Stromal cell of bone marrow (primary cell): ENCODE measurements around the gene NKPD1.

ENCODE experiments used
- DNase-seq: peaks from one replicate; pipeline ENCODE4 v3.0.0-alpha.2; 2012; ENCODE audit warnings: low read depth

The NKPD1 gene, protein sequence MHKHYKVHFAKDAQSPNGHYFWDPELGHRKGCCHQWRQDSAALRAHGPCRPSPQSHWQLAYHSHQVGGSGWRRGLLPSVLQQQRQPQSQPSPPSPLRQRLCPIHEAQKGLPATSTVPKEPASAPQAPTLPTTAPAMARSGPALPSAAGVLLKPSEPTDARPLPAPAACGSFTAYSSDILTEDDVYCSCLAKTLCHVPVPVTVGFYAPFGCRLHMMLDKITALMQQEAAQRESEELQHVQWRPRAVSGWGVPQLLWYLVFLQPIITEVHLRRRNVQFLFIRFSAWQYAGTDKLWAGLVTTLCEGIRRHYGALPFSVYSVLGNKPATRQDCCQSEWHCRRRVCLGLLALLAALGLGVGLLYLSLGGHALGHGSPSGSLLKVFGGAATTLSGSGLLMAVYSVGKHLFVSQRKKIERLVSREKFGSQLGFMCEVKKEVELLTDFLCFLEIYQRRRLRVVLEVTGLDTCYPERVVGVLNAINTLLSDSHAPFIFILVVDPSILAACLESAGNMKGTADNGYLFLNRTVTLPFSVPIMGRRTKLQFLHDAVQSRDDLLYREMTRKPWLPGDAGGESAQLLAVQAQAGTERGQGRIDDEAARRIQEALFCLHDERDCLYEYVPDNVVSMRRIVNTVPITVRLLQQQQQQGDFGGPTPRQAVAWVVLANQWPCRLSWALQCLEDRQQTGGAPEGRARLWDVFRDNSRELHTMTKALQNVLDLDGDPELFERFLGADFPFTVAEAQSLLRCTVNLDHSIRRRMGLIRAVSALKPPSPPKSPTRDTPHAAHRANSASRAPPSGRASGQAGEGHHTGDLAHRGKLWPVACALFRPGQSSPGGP

GRCh38 chr19:45160870-45161737 is at the start of gene NKPD1:
NKPD1 (minus strand) TSS chr19:45160982; CDS start chr19:45160150, 832 bp downstream.
- no peak for DNase-seq

- DNase-seq, result no peak
Observed at GRCh38 chr19:45206328-45206727, 45.5 kb upstream of the NKPD1 start.

- no peak for DNase-seq
Observed at GRCh38 chr19:45205810-45206209, 45.0 kb upstream of the NKPD1 start.

- no peak for DNase-seq
Observed at GRCh38 chr19:45202637-45203036, 41.9 kb upstream of the NKPD1 start.

DNA sequence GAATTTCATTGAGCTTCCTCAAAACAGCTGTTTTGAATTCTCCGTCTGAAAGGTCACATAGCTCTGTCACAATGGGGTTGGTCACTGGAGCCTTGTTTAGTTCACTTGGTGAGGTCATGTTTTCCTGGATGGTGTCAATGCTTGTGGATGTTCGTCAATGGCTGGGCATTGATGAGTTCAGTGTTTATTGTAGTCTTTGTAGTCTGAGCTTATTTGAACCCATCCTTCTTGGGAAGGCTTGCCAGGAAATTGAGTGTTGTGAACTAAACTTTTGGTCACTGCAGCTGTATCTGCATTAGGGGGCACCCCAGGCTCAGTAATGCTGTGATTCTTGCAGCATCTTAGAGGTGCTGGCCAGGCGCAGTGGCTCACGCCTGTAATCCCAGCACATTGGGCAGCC is 39.8 kb upstream of the NKPD1 start:
- DNase-seq, result no peak

DNA sequence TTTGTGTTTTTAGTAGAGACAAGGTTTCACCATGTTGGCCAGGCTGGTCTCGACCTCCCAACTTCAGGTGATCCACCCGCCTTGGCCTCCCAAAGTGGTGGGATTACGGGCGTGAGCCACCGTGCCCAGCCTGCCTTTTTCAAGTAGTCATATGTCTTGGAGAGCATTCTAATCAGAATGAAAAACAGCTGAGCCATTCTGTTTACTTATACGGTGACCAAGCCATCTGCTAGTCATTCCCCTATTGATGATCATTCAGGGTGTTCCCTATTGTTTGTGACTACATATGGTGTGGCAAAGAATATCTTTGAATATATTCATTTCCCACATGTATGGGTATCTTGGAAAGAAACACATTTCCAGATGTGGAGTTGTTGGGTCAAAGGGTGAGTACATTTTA is 35.0 kb upstream of the NKPD1 start:
- no peak for DNase-seq

- no peak for DNase-seq
Observed at GRCh38 chr19:45191375-45191774, 30.6 kb upstream of the NKPD1 start.

DNA sequence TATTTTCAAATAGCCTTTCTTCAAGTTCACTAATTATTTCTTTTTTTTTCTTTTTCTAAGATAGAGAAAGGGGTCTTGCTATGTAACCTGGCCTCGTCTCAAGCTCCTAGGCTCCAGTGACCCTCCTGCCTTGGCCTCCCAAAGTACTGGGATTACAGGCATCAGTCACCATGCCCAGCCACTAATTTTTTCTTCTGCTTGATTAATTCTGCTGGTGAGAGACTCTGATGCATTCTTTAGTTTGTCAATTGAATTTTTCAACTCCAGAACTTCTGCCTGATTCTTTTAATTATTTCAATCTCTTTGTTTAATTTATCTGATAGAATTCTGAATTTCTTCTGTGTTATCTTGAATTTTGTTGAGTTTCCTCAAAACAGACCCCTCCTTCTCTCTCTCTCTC is 29.2 kb upstream of the NKPD1 start:
- no peak for DNase-seq

GRCh38 chr19:45187421-45188100 is 26.8 kb upstream of the NKPD1 start:
- DNase-seq, result no peak

DNA sequence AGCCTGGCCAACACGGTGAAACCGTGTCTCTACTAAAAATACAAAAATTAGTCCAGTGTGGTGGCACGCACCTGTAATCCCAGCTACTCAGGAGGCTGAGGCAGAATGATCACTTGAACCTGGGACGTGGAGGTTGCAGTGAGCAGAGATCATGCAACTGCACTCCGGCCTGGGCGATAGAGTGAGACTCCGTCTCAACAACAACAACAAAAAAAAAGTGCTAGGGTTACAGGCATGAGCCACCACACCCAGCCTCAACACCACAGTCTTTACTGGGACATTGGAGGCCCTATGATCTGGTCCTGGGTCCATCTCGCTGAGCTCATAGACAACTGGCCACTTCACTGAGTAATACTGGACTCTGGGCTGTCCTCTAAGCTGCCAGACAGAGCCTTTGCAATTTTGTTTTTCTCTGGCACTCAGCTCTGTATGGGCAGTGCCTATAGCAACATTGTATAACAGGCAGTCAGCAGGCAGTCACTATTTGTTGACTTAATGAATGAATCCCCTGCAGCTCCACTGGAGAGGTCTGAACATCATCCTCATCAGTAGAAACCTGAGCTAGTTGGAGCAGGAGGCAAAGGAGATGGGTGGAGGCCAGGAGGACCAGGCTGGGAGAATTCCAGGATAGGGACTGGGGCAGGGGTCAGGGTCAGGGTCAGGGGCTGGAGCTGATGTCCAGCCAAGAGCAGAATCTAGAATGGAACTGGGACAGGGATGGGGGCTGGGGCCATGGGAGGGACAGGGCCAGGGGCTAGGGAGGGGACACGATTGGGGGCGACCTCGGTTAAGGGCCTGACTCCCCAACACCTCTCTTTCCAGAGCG is 25.9 kb upstream of the NKPD1 start:
- DNase-seq, result peak; percentile 47

GRCh38 chr19:45184115-45184514 is 23.3 kb upstream of the NKPD1 start:
- DNase-seq, result no peak

- no peak for DNase-seq
Observed at GRCh38 chr19:45182758-45183157, 22.0 kb upstream of the NKPD1 start.

GRCh38 chr19:45180936-45181335 is 20.2 kb upstream of the NKPD1 start:
- no peak for DNase-seq

- DNase-seq, result no peak
Observed at GRCh38 chr19:45179892-45180370, 19.1 kb upstream of the NKPD1 start.

- no peak for DNase-seq
Observed at GRCh38 chr19:45179072-45179891, 18.5 kb upstream of the NKPD1 start.

GRCh38 chr19:45178262-45179071 is 17.7 kb upstream of the NKPD1 start, which contains the start of gene BLOC1S3:
BLOC1S3 (plus strand) TSS chr19:45178784; CDS start chr19:45179297, 513 bp downstream.
- DNase-seq, result peak; percentile 100

GRCh38 chr19:45177817-45178261 is 17.1 kb upstream of the NKPD1 start, which contains the start of gene TRAPPC6A:
TRAPPC6A (minus strand) TSS chr19:45178237; CDS start chr19:45178218, 19 bp downstream.
- no peak for DNase-seq
